ENCODE measurements around the gene NKAPD1. TPM values are rescaled to one million over a fixed set of nuclear protein-coding genes. Genes with fewer than 3 reads are reported as not detected.

Gene NKAPD1
- total RNA-seq, 1 donor from 2014 or later: 31.2 TPM

DNA sequence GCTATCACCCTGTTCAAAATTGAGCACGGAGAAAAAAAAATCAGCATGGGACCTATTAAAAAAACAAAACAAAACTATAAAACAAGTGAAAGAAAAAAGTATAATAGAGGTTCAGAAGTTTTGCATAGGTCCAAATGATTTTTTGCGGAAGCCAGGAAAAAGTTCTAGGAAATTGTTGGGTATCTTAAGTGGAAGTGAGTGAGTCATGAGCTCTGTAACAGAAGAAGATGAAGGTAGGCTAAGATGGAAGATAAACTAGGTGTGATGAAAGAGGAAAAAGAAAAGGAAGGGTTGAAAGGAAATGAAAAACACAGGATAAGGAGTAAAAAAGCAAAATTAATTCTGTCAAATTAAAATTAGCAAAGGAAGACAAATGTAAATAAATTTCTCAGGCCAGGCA is 40.4 kb downstream of the NKAPD1 start:
- TF ChIP-seq, protein P1, sequence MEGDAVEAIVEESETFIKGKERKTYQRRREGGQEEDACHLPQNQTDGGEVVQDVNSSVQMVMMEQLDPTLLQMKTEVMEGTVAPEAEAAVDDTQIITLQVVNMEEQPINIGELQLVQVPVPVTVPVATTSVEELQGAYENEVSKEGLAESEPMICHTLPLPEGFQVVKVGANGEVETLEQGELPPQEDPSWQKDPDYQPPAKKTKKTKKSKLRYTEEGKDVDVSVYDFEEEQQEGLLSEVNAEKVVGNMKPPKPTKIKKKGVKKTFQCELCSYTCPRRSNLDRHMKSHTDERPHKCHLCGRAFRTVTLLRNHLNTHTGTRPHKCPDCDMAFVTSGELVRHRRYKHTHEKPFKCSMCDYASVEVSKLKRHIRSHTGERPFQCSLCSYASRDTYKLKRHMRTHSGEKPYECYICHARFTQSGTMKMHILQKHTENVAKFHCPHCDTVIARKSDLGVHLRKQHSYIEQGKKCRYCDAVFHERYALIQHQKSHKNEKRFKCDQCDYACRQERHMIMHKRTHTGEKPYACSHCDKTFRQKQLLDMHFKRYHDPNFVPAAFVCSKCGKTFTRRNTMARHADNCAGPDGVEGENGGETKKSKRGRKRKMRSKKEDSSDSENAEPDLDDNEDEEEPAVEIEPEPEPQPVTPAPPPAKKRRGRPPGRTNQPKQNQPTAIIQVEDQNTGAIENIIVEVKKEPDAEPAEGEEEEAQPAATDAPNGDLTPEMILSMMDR (conservative IDR thresholded peaks at IDR 0.05): no peak
- Mint-ChIP-seq H3K4me1 (ENCODE audit: unreplicated experiment) (no peaks in the 10 kb centered on the region), H3K36me3 (peaks cover 11% of the 10 kb centered on the region), H3K9me3 (no peaks in the 10 kb centered on the region), H3K27me3 (no peaks in the 10 kb centered on the region), H3K4me3 (no peak overlapping the region), H3K27ac (no peak overlapping the region)
- no peak for DNase-seq (ENCODE audit: extremely low spot score, unreplicated experiment)

GRCh38 chr11:112115386-112115785 is 41.3 kb downstream of the NKAPD1 start:
- Mint-ChIP-seq H3K36me3 (peaks cover 10% of the 10 kb centered on the region), H3K4me1 (ENCODE audit: unreplicated experiment) (no peaks in the 10 kb centered on the region), H3K27ac (no peak overlapping the region), H3K27me3 (no peaks in the 10 kb centered on the region), H3K9me3 (no peaks in the 10 kb centered on the region), H3K4me3 (no peak overlapping the region)
- TF ChIP-seq, protein P1 (conservative IDR thresholded peaks at IDR 0.05): no peak
- no peak for DNase-seq (ENCODE audit: extremely low spot score, unreplicated experiment)

GRCh38 chr11:112118176-112118575 is 44.1 kb downstream of the NKAPD1 start:
- Mint-ChIP-seq H3K36me3 (peaks cover 7% of the 10 kb centered on the region), H3K9me3 (no peaks in the 10 kb centered on the region), H3K27ac (no peak overlapping the region), H3K27me3 (no peaks in the 10 kb centered on the region), H3K4me1 (ENCODE audit: unreplicated experiment) (no peaks in the 10 kb centered on the region), H3K4me3 (no peak overlapping the region)
- no peak for DNase-seq (ENCODE audit: extremely low spot score, unreplicated experiment)
- TF ChIP-seq, protein P1 (conservative IDR thresholded peaks at IDR 0.05): no peak

- Mint-ChIP-seq H3K27me3 (no peaks in the 10 kb centered on the region), H3K4me3 (no peak overlapping the region), H3K36me3 (peaks cover 4% of the 10 kb centered on the region), H3K4me1 (ENCODE audit: unreplicated experiment) (no peaks in the 10 kb centered on the region), H3K9me3 (no peaks in the 10 kb centered on the region), H3K27ac (no peak overlapping the region)
- DNase-seq (ENCODE audit: extremely low spot score, unreplicated experiment): no peak
- TF ChIP-seq, protein P1 (conservative IDR thresholded peaks at IDR 0.05): no peak
These were observed 48.0 kb downstream of the NKAPD1 start for GRCh38 chr11:112121981-112122615.

DNA sequence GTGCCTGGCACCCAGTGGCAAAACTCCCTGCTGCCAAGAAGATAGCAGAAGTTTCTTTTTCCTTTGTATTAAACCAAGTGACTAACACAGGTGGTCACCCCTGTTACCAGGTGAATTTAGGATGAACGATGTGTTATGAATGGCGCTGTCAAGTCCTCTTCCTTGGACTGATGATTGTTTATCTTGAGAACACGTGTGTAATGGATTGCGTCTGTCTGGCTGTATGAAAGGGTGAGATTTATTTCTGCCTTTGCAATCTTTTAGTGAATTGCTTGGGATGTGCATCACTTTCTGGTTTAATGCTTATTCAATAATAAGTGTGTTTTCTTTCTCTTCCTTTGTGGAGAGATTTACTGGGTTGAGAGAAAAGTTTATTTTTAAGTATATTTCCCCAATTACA is 49.0 kb downstream of the NKAPD1 start:
- no peak for DNase-seq (ENCODE audit: extremely low spot score, unreplicated experiment)
- Mint-ChIP-seq H3K36me3 (peaks cover 3% of the 10 kb centered on the region), H3K27me3 (no peaks in the 10 kb centered on the region), H3K9me3 (no peaks in the 10 kb centered on the region), H3K4me1 (ENCODE audit: unreplicated experiment) (no peaks in the 10 kb centered on the region), H3K4me3 (no peak overlapping the region), H3K27ac (no peak overlapping the region)
- TF ChIP-seq, protein P1 (conservative IDR thresholded peaks at IDR 0.05): no peak

Measured in type B pancreatic cell (in vitro differentiated cells).